ENCODE results near the gene NACC2. TPM values are rescaled to one million over a fixed set of nuclear protein-coding genes. Genes with fewer than 3 reads are reported as not detected.
"Not testable (repeated sequence)": the region's sequence is repeated elsewhere in the genome, so short reads cannot be mapped to it uniquely, and the experiment has no call there.

NACC2 gene
- total RNA-seq, 1 donor from 2014 or later = 41.4 TPM

DNA sequence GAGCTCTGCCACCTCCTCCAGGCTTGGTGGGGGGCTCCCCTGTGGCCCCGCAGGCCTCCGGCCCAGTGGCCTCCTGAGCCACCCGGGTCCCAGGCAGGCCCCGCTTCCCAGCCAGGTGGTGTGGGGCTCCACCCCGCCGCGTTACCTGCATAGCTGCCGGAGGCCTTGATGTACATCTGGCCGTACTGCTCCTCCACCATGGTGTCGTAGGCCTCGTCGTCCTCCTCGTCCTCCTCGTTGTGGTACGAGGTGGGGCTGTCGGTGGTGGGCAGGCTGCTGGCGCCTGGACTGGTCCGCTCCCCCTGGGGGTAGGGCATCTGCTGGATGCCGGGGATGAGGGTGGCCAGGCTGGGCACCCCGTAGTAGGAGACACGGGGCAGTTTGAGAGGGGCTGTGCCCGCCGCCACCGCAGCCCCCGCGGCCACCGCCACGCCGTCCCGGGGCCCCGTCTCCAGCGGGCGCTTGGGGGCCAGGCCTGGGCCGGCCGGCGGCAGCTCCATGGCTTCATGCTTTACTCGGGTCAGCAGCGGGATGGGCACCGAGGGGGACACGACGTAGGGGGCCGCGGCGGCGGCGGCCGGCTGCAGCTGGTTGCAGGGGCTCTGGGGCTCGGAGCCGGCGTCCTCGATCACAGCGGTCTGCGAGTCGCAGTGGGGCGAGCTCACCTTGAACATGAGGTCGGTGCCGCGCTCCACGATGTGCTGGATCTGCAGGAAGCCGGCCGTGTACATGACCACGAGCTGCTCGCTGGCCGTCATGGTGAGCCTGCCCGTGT is 45.4 kb downstream of the NACC2 start:
- peak; percentile 85 for DNase-seq (ENCODE audit: low spot score)

GRCh38 chr9:136048560-136049411 is 46.3 kb downstream of the NACC2 start:
- peak; percentile 89 for DNase-seq (ENCODE audit: low spot score)

- peak; percentile 87 for DNase-seq (ENCODE audit: low spot score)
These were observed 47.1 kb downstream of the NACC2 start for GRCh38 chr9:136047775-136048559.

- DNase-seq (ENCODE audit: low spot score) = peak; percentile 88
These were observed 47.9 kb downstream of the NACC2 start for GRCh38 chr9:136047076-136047774.

- no peak for DNase-seq (ENCODE audit: low spot score)
These were observed 48.6 kb downstream of the NACC2 start for GRCh38 chr9:136046554-136046920.

DNA sequence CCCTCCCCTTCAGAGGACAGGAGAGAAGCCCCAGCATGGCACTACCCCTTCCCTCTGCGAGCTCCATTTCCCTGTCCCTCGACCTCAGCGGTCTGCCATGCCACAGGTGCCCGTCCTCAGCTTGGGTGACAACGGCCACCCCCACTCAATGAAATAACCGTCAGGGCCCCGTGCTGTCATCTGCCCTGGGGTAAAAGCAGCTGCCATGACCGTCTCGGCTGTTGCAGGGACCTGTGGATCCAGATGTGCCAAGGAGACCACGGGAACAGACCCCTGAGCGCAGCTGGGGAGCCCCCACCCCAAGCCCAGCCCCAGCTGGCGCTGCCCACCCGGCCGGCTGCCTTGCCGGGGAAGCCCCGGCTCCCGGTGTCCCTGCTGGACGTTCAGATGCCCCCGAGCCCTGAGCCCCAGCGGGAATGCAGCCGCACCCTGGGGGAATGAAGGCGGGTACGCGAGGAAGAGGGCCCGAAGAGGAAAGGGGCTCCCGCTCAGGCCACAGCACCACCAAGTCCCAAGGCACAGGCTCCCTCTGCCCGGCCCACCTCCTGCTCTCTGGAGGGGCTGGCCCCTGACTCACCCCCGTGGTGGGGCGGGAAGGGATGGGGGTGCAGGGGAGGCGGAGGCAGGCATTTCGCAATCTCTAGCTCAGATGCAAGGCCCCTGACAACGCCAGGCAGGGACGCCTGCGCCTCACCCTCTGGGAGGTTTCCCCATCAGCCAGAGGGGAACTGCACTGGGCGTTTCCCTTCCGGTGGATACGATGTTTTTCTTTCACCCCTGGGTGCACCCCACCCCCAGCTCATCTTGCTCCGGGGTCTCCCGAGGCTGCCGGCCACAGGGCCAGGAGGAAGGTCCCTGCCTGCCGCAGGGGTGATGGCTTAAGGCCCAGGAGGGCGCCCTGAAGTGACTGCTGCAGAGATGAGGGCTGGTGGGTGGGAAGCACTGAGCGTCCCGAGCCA is 49.2 kb downstream of the NACC2 start:
- peak; percentile 89 for DNase-seq (ENCODE audit: low spot score)

GRCh38 chr9:136044971-136045594 is 50.0 kb downstream of the NACC2 start:
- peak; percentile 88 for DNase-seq (ENCODE audit: low spot score)

DNA sequence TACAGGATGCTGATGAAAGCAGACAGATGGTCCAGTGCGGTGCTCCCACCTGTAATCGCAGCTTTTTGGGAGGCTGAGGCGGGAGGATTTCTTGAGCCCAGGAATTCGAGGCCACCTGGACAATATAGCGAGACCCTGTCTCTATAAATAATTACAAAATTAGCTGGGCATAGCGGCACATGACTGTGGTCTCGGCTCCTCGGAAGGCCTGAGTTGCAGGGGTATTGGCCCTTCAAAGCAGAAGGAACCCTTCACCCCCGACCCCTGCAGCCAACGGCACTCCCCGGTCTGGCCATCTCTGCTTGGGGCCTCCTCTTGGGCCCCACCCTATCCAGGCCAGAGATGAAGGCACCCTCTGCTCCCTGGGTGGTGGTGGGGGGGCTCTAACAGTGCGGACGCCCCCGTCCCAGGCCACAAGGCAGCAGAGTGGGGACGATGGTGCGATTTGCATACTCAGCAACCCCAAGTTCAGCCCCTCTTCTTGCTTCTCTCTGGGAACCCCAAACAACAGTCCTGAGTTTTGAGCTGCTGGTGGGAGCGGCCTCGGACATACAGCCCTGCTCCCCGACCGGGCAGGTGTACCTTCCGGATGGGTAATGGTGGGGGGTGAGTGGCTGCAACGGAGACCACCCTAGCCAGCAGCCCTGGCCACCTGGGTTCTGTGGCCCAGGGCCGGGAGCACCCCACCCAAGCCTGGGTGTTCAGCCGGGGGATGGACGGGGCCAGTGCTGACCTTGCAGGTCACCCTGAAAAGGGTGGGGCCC is 50.7 kb downstream of the NACC2 start:
- peak; percentile 72 for DNase-seq (ENCODE audit: low spot score)

DNA sequence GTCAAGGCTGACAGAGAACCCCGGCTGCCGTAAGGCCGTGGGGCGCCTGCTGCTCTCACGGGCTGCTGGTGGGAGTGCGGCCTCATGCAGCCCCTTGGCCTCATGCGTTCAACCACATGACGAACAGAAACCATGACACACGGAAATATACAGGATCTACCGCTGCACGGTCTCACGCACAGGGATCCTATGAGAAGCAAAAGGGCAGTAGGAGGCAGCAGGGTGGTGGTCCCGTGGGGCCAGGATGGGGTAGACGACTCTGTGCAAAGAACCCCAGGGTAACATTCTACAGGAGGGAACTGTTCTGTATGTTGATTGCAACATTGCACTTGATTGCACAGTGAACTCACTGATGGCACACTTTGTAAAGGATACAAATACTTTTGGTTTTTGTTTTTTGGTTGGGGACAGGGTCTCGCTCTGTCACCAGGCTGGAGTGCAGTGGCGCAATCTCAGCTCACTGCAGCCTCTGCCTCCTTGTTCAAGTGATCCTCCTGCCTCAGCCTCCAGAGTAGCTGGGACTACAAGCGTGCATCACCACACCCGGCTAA is 51.6 kb downstream of the NACC2 start:
- peak; percentile 55 for DNase-seq (ENCODE audit: low spot score)

- DNase-seq (ENCODE audit: low spot score) = no peak
These were observed 52.5 kb downstream of the NACC2 start for GRCh38 chr9:136042541-136042940.

- DNase-seq (ENCODE audit: low spot score) = not testable (repeated sequence)
These were observed 54.2 kb downstream of the NACC2 start for GRCh38 chr9:136040848-136041247.

DNA sequence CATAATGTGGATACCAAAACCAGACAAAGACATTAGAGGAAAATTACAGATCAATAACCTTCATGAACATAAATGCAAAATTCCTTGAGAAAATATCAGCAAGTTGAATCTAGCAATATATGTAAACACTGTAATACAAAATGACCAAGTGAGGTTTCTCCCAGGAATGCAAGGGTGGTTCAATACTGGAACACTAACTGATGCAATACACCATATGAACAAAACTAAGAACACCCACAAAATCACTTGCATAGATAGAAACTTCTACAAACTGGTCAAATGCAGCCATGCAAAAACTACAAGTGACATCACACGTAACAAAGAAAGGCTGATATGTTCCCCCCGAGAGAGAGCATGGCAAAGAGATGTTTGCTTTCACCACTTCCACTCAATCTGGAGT is 55.6 kb downstream of the NACC2 start:
- DNase-seq (ENCODE audit: low spot score) = no peak

GRCh38 chr9:136036848-136037247 is 58.2 kb downstream of the NACC2 start:
- no peak for DNase-seq (ENCODE audit: low spot score)

GRCh38 chr9:136036050-136036449 is 59.0 kb downstream of the NACC2 start:
- DNase-seq (ENCODE audit: low spot score) = no peak

DNA sequence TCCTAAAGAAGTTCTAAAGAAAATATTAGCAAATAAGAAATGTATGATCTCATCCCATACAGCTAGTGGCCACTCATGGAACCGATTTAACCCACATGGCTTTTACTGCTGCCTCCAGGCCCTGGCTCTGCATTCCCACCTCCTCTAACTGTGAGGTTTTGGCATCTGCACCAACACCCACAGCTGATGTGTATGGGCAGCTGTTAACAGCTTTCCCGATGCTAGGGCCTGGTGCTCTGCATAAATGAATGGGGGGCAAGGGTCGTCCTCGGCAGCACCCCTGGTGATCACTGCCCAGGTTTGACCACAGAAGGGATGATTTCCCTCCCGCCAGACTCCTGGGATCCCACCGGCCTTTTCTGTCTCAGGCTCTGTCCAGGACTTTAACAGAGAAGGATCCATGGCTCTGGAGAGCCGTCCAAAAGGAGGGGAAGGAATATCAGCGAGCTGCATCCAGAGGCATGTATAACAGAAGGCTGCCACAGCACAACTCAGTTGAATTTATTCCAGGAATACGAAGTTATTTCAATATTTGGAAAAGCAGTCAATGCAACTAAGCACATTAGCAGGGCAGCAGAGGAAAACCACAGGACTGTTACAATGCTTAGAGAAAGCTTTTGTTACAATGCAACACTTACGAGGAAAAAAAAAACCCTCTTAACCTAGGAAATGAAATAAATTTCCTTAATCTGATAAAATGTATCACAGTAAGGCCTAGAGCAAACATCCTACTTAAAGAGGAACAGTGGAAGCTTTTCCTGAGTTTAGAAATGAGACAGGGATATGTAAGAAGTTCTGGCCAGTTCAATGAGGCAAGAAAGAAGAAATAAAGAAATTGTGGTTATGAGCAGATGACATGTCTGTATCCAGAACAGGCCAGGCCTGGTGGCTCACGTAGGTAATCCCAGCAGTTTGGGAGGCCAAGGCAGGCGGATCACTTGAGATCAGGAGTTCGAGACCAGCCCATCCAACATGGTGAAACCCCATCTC is 63.1 kb downstream of the NACC2 start:
- peak; percentile 64 for DNase-seq (ENCODE audit: low spot score)

DNA sequence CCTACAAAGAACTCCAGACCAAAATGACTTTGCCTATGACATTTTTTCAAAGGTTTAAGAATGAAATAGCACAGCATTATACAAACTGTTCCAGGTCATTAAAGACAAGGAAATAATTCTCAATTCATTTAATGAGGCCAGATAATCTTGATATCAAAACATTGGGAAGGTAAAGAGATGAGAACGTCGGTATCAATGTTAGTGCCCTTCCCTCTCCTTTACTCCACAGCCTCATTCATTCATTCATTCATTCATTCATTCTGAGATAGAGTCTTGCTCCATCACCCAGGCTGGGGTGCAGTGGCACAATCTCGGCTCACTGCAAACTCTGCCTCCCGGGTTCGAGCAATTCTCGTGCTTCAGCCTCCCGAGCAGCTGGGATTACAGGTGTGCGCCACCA is 64.0 kb downstream of the NACC2 start:
- no peak for DNase-seq (ENCODE audit: low spot score)

DNA sequence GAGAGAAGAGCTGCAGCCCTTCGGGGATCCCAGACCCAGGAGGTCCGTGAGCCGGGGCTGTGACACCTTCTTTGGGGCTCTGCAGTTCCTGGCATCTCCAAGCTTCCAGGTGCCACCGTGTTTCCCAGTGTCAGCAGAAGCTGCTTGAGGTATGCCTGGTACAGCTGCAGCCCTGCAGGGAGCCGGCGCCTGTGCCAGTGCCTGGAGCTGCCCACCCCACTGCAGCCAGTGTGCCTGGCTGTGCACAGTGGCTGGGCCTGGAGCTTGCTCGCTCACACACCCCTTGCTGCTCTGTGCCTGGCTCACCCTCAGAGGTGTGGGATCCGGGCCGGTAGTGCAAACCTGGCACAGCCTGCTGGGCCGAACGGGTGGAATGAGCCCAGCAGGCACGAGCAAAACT is 65.5 kb downstream of the NACC2 start:
- DNase-seq (ENCODE audit: low spot score) = peak; percentile 64

Data from mesenteric fat pad (tissue), 1 donor.